ENCODE results near the gene TBRG4. TPM values are rescaled to one million over a fixed set of nuclear protein-coding genes. Genes with fewer than 3 reads are reported as not detected.

The TBRG4 gene
- total RNA-seq, 1 donor from 2014 or later: 52.5 TPM

GRCh38 chr7:45061352-45061751 is 50.1 kb downstream of the TBRG4 start:
- DNase-seq (ENCODE audit: extremely low read depth, low read depth, low spot score): no peak

- no peak for DNase-seq (ENCODE audit: extremely low read depth, low read depth, low spot score)
These were observed 51.2 kb downstream of the TBRG4 start for GRCh38 chr7:45060295-45060694.

DNA sequence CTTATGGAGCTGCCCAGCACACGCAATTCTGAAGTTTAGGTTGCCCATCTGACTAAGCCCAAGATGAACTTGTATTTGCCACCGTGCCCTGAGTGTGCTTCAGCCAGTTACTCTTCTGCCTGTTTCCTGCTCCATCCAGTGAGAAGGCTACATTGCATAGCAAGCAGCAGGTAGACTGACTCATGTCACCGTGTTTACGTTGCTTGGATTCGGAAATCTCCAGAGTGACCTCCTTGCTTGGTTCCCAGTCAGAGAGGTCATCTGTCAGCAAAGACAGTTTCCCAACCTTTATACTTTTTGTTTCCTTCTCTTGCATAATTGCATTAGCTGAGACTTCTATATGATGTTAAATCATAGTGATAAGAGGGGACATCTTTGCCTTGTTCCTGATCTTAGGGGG is 53.6 kb downstream of the TBRG4 start:
- DNase-seq (ENCODE audit: extremely low read depth, low read depth, low spot score): no peak

DNA sequence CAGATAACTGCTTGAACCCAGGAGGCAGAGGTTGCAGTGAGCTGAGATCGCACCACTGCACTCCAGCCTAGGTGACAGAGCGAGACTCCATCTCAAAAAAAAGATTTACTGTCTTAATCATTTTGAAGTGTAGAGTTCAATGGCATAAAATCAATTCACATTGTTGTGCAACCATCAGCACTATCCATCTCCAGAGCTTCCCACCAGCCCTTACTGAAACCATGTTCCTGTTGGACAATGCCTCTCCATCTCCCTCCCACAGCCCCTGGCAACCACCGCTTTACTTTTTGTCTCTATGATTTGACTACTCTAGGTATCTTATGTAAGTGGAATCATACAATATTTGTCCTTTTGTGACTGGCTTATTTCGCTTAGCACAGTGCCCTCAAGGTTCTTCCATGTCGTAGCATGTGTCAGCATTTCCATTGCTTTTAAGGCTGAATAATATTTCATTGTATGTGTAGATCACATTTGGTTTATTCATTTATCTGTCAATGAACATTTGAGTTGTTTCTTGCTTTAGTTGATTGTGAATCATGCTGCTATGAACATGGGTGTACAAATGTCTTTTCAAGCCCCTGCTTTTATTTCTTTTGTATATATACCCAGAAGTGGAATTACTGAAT is 55.8 kb downstream of the TBRG4 start:
- no peak for DNase-seq (ENCODE audit: extremely low read depth, low read depth, low spot score)

DNA sequence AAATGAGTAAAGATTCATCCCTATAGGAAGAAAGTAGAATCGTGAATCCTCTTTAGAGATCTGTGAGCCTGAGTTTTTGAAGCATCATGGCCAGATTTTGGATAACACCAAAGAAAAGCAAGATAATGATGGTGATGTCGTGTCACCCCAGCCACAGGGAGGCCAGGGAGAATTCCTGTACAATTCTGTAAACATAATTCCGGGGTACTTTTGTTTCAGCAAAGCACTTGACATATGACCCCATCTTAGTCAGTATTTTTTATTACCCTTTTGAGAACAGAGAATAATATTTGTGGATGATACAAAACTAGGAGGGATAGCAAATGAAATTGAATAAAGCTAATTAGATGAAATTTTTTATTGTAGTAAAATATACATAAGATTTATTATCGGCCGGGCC is 56.5 kb downstream of the TBRG4 start:
- DNase-seq (ENCODE audit: extremely low read depth, low read depth, low spot score): no peak

DNA sequence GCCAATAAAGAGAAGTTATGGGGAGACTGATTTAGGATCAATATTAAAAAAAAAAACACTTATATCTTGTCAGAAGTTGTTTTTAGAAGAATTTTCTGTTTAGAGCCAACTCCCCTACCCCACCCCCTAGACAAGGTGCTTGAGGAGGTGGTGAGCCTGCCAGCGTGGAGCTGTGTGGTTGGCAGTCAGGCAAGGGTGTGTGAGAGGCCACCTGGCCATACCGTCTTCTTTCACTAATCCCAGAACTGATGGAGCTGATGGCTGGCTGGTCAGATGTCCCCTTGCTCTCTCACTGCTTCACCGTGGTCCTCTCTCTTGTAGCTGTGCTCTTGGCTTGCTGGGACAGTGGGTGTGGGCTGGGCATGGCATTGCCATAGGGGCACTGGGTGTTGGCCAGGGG is 57.1 kb downstream of the TBRG4 start:
- no peak for DNase-seq (ENCODE audit: extremely low read depth, low read depth, low spot score)

DNA sequence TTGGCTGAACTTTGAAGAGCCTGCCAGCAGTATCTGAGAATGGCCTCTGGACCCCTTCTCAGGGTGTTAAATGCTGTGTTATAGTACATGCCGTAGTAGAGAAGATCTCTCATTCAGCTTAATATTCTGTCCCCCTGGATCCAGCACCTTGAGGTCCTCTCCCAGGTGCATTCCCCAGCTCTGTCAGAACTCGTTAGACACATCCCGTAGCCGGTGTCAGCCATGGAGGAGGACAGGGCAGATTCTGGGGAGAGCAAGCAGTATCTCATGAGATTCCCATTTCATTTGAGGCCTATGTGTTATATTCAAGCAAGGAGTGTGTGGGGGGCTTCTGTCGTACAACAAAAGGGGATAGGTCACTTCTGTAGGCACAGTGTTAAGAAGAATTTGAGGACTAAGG is 57.6 kb downstream of the TBRG4 start:
- DNase-seq (ENCODE audit: extremely low read depth, low read depth, low spot score): no peak

GRCh38 chr7:45053401-45053800 is 58.1 kb downstream of the TBRG4 start:
- DNase-seq (ENCODE audit: extremely low read depth, low read depth, low spot score): no peak

DNA sequence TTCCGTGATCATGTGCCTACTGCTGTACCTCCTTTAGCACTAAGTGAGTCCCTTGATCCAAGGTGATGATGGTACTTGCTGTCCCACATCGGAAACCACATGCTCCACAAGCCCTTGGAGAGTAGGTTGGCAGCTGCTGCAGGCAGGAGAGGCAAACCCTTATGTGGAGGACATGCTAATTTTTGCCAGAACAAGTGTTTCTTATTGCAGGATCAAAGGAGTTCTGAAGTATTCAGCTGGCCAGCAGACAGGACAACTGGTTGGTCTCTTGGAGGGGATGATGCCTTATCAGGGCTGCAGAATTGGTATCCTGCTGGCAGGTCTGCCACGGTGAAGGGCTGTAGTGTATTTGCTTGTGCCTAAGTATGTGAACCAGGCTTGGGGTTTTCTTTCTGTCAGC is 59.5 kb downstream of the TBRG4 start:
- no peak for DNase-seq (ENCODE audit: extremely low read depth, low read depth, low spot score)

- no peak for DNase-seq (ENCODE audit: extremely low read depth, low read depth, low spot score)
These were observed 61.3 kb downstream of the TBRG4 start for GRCh38 chr7:45050198-45050597.

Other genes starting within 250 kb of the TBRG4 start
- gene PURB, start 226.2 kb downstream of the TBRG4 start, total RNA-seq: 17.0 and 21.4 TPM in 2 replicates
- gene MYO1G, start 132.7 kb downstream of the TBRG4 start, total RNA-seq: not detected in 2 replicates
- 64.4 and 64.6 TPM in 2 replicates for gene CCM2, start 111.5 kb downstream of the TBRG4 start, total RNA-seq
- 7.3 and 7.9 TPM in 2 replicates for gene NACAD, start 22.7 kb downstream of the TBRG4 start, total RNA-seq
- not detected in 2 replicates for gene RAMP3, start 46.1 kb upstream of the TBRG4 start, total RNA-seq